Measurements from ENCODE around the gene ATP8A1.

DNA sequence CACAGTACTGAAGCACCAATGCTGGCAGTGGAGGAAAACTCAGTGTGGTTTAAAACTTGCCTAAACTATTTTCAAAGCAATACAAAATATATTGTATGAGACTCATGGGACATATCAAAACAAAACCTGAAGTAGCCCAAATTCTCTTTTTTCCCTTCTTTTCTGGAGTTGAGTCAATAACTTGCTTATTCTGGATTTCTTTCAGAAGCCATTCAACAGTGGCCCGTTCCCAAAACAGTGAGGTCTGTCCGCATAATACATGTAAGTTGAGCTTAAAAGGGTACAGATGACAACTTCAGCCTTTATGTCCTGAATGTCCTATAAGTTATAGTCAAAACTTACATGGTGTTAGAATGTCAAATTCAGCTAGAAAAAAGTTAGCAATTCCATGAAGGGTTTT, 158.9 kb downstream of the ATP8A1 start:
- TF ChIP-seq, protein P1, sequence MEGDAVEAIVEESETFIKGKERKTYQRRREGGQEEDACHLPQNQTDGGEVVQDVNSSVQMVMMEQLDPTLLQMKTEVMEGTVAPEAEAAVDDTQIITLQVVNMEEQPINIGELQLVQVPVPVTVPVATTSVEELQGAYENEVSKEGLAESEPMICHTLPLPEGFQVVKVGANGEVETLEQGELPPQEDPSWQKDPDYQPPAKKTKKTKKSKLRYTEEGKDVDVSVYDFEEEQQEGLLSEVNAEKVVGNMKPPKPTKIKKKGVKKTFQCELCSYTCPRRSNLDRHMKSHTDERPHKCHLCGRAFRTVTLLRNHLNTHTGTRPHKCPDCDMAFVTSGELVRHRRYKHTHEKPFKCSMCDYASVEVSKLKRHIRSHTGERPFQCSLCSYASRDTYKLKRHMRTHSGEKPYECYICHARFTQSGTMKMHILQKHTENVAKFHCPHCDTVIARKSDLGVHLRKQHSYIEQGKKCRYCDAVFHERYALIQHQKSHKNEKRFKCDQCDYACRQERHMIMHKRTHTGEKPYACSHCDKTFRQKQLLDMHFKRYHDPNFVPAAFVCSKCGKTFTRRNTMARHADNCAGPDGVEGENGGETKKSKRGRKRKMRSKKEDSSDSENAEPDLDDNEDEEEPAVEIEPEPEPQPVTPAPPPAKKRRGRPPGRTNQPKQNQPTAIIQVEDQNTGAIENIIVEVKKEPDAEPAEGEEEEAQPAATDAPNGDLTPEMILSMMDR (IDR thresholded peaks at IDR 0.05; ENCODE audit: borderline replicate concordance, extremely low read depth, low read length, poor library complexity, severe bottlenecking) = no peak
- no peak for TF ChIP-seq EZH2 (IDR thresholded peaks at IDR 0.05; ENCODE audit: borderline replicate concordance, low read depth, low read length, severe bottlenecking)
